GM18909 (cell line): Measurements from ENCODE around the gene GALNT15.

Source experiments
- ATAC-seq: cut with Tn5 transposase; IDR thresholded peaks from one replicate; pipeline ENCODE4 v1.9.1; 2021; ENCODE audit warnings: mild to moderate bottlenecking; ENCODE audit not compliant: unreplicated experiment, poor library complexity

The GALNT15 gene, protein sequence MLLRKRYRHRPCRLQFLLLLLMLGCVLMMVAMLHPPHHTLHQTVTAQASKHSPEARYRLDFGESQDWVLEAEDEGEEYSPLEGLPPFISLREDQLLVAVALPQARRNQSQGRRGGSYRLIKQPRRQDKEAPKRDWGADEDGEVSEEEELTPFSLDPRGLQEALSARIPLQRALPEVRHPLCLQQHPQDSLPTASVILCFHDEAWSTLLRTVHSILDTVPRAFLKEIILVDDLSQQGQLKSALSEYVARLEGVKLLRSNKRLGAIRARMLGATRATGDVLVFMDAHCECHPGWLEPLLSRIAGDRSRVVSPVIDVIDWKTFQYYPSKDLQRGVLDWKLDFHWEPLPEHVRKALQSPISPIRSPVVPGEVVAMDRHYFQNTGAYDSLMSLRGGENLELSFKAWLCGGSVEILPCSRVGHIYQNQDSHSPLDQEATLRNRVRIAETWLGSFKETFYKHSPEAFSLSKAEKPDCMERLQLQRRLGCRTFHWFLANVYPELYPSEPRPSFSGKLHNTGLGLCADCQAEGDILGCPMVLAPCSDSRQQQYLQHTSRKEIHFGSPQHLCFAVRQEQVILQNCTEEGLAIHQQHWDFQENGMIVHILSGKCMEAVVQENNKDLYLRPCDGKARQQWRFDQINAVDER

DNA sequence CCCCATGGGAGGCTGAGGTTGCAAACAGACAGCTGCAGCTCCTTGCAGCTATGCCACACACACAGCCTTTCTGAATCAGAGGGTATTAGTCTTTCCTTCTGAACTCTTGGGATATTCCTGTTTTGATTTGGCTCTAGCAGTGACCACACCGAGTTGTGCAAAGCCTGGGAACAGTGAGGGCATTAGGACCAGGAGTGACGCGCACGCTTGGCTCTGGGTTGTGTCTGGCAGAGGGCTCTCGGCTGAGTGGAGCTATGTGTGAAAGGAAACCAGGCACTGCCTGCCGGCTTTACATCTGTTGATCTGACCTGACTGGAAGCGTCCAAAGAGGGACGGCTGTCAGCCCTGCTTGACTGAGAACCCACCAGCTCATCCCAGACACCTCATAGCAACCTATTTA lies at the start of gene GALNT15:
Gene GALNT15 (plus strand): TSS at position 292 of the 400 bp plus-strand sequence. CDS start 472 bp downstream, outside the sequence.
- no peak for ATAC-seq

DNA sequence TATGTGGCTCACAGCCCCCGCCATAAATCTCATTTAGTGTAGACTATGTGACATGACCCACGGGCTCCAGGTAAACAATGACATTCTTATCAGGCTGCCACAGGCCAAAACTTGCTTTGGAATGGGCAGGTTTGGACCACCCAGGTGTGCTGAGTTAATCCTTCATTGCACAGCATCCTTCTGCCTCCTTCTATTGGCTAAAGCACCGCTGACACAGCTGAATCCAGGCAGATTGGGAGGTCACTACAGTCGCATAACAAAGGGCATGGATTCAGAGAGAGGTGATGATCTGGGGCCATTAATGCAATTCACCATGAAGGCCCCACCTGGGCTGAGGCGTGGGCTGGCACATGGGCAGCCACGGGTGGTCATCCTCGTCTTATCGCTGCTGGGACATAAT lies 47.8 kb upstream of the GALNT15 start:
- no peak for ATAC-seq

DNA sequence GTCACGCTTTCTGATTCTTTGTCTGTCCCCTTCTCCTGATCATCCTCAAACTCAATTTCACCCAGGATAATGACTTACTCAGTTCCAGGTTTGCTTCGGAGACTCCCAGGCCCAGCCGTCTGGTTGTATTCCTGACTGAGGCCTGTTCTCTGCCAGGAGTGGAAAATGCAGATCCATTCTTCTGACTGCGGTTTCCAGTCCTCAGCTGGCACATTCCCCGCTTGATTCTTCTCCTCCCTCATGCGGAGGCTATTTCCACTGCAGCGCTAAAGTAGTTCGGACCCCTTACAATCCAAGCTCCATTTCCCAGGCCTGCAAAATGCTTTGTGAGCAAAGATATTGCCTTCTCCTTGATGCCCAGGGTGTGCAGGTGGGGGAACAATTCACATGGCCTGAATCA lies 47.2 kb upstream of the GALNT15 start:
- no peak for ATAC-seq

DNA sequence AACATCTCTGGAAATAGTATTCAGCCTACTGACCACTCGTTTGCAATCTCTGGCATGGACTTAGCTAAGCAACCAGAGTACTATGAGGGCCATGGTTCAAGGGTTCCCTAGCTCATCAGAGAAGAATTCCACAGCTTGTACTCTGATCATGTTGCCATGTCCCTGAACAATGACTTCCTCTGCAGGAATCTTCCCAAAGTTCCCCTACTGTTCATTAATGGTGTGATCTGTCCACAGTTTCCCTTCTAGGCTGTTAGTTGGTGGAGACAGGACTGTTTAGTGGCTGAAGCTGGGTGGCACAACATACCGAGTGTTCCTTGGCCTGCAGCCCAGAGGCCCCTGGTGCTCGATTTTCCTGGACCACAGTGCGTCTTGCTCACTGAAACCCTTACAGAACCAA lies 44.4 kb upstream of the GALNT15 start:
- no peak for ATAC-seq

DNA sequence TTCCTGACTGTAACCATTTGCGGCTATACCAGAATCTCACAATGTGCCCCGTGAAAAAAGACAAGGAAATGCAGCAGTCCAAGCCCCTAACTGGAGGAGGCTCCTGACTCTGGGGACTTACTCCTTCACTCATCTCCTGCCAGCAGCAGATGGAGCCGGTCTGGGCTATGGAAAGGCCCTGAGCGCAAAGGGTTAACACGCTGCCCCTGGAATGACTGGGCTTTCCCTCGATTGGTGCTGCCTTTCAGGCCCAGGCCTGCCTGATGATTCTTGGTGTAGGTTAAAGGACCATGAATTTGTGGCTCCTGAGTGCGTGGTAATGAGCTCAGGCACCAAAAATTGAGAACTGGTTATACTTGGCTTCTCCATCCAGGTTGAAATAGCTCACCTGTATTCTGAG lies 42.3 kb upstream of the GALNT15 start:
- ATAC-seq: no peak

DNA sequence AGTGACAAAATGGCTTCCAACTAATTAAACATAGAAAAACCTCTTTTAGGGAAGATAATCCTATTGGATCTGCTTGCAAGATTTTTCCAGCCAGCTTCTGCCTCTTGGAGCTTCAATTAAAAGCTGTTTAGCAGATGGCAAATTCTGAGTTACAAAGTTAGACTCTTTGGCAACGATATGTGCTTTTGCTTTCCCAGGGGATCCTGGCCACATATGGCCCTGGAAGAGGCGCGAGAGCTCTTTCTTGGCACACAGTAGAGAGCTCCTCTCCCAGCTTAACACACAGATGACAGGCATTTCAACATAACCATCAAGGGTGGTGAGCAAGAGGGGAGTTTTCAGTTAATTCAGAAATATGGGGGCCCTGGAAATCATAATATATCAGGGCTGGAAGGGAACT lies 41.6 kb upstream of the GALNT15 start:
- ATAC-seq: no peak

DNA sequence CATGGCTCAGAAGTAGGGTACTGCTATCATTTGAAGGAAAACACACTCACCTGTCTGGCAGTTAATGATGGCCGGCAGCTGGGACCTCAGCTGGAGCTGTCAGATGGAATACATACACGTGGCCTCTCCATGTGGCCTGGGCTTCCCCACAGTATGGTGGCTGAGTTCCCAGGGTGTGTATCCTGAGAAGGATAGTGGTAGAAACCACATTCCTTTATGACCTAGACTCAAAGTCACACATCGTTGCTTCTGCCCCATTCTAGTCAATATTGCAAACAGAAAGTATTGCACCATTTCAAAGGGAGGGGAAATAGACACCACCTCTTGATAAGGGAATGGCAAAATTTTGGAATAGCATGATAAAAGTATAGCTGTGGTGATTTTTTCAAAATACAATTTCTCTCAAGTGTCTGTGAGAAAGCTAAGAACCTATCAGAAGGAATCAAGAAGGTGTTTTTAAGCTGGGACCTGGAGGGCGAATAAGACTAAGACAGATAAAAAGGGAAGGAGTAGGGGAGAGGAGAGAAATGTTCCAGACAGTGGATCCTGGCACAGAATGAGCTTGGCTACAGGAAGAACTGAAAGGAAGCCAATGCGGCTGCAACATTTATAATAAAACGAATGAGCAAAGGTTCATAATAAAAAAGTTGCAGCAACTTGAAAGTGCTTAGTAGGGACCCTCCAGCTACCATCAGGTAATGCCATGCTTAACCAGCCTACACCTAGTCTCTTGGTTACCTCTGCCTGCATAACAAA lies 40.1 kb upstream of the GALNT15 start:
- no peak for ATAC-seq

DNA sequence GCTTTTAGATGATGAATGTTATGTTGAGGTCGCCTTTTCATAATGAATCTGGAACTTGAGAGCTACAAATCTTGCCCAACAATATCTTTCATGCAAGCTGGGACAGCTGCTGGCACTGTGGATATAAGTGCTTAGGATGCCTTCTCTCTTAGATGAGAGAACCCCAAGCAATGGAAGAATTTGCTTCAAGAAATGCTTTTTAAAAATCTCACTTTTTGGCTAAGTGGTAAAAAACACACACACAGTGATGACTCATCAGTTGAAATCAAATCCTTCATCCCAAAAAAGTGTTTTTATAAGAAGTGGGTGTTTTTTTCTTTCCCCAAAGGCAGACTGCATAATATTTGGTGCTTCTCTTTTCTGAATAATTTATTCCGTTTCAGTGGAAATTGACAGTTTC lies 38.4 kb upstream of the GALNT15 start:
- no peak for ATAC-seq

DNA sequence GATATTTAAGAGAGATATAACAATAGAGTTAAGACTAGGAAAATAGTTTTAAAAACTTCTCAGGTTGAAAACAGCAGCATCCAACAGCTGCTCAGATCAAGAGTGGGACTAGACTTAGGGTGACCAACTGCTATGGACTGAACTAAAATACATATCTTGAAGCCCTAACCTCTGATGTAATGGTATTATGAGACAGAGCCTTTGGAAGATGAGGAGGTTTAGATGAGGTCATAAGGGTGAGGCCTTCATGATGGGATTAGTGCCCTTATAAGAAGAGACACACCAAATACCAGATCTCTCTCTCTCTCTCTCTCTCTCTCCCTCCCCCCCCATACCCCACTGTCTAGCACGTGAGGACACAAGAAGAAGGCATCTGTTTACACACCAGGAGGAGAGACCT lies 37.4 kb upstream of the GALNT15 start:
- ATAC-seq: no peak

DNA sequence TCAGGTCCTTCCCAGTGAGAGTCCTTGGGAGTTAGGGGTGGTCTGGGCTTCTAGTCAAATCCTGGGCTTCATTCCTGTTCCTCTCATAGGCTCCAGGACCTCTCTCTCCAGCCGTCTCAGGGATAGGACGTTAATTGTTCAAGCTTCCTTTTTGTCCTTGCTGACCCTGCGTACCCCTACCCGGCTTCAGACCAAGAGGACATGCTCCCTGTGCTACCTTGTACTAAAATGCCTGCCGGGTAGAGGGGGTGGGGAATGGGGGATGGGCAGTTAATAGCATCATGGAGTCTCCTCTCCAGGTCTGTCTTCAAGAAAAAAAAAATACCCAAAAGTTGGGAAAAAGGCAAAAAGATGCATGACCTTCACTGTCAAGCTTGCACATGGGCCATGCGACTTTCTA lies 36.5 kb upstream of the GALNT15 start:
- no peak for ATAC-seq

DNA sequence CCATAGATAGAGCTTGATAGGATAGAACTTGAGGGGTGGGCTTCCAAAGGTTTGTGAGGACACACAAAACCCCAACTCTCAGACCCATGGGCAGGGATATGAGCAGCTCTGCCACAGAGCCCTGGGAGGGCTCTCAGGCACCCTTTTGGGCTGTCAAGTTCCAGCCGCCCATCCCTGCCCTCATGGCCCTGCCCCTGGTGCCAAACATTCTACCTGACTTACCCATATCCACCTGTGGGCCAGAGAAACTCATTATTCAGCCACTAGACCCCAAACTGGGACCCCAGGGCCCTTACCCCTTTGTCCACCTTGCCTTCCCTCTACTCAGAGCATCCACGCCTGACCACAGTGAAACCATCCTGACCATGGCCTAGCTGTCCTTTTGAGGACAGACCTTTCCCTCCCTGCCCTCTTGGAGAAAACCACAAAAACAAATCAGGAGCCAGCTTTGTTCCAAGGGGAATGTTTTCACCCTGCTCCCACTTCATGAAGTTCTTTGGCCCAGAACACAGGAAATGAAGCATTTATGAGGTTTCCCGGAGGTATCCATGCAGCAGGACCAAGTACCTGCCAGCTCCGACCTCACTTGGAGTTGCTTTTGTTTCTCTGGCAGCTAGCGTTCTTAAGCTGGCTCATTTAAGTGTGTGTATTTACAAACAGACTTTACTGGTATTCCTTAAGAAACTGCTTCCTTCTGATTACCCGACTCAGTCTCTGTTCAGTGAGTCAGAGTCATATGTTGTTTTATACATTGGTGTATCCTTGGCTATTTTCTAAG lies 34.2 kb upstream of the GALNT15 start:
- no peak for ATAC-seq

DNA sequence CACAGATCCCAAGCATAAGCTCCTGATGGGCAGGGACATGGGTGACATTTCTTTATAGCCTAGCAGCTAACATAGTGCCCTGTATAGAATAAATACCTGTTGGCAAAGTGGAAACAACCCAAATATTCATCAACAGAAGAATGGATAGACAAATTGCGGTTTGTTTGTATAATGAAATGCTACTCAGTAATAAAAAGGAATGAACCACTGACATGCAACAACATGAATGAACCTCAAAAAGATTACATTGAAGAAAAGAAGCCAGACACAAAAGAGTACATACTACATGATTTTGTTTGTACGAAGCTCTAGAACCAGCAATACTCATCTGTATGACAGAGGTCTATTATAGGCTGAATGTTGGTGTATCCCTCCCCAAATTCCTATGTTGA lies 33.6 kb upstream of the GALNT15 start:
- no peak for ATAC-seq

DNA sequence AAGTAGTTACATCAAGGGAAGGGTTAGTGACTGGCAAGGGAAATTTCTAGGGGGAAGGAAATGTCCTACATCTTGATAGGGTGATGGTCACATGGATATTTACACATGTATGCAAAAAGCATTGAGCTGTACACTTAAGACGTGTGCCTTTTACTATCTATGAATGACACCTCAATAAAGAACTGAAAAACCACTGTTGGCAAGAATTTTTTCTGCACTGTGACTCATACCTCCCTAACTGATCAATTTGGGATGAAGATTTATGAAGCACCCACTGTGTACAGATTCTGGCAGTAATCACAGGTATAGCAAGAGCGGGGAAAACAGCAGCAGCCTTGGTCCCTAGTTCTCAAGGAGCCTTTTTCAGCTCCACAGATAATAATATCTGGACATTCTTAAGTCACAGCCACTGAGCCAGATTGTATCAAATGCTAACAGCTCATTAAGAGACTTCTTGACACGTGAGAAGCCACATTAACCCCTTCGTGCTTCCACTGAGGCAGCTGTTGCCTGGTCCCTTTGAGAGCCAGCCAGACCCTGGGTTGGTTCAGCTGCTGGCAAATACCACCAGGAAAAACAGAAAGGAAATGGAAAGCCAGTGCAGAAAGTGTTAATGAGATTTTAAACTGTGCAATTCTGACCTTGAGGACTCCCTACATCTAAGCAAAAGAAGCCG lies 32.0 kb upstream of the GALNT15 start:
- no peak for ATAC-seq

DNA sequence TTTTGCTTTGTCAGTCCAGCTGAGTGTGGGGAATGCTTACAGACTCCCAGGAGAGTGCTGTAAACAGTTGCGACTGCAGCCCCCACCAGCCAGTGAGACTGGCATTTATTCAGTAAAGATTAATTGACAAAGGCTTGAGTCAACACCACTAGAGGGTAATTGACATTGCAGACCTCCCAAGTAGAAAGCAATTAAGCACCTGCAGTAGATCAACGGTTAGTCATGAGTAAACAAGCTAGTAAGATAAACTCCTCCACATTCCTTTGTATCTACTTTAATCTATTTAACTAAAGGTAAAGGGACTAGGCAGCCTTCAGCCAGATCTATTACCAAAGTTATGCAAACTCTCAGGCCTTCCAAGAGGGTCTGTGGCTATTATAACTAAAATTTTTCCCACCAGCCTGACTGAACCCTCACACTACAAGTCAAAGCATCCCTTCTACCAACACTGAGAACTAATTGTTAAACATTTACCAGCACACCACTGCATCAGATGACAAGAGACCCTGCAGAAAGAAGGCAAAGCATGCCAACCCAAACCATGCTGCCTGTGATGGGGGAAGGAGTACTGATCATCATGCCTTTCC lies 30.5 kb upstream of the GALNT15 start:
- ATAC-seq: no peak

DNA sequence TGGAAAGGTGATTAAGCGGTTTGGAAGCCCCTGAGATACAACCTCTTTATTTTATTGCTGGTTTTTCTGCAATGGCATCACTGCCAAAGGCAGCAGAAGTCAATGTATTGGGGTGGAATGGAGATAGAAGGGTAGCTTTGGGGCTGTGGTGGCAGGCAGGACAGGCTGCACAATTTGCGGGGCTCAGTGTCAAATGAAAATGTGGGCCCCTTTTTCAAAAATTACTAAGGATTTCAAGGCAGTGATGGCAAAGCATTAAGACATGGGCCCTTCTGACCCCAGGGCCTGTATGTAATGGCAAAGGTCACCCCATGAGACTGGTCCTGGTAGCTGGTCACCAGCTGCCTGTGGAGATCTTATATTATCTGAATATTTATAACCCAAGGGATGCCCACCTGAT lies 29.3 kb upstream of the GALNT15 start:
- no peak for ATAC-seq

DNA sequence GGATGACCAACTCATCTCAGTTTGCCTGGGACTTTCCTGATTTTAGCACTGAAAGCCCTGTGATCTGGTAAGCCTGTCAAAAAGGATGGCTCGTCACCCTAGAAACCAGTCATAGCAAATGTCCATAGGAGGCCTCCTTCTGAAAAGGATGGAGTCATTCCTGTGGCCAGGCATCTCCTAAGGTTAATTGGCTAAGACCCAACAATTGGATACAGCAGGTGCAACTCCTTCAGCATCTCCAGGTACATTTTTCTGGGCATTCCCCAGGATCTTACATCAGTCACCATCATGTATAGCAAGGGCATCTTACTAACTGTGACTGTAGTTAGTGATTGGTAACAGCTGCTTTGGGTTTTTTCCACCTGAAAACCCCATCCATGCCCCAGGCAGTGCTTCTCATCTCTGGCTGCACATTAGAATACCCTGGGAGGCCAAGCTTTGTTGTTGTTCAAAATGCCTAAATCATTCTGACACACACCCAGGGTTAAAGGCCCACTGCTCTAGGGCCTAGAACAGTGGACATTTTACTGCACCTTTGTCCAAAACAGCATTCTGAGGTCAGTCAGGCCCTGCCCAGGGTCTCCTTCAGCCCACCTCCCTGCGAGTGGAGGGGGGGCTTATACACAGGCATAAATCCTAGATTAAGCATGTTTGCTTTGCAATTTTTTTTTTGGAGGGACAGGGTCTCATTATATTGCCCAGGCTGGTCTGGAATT lies 28.3 kb upstream of the GALNT15 start:
- peak; percentile 63 for ATAC-seq

DNA sequence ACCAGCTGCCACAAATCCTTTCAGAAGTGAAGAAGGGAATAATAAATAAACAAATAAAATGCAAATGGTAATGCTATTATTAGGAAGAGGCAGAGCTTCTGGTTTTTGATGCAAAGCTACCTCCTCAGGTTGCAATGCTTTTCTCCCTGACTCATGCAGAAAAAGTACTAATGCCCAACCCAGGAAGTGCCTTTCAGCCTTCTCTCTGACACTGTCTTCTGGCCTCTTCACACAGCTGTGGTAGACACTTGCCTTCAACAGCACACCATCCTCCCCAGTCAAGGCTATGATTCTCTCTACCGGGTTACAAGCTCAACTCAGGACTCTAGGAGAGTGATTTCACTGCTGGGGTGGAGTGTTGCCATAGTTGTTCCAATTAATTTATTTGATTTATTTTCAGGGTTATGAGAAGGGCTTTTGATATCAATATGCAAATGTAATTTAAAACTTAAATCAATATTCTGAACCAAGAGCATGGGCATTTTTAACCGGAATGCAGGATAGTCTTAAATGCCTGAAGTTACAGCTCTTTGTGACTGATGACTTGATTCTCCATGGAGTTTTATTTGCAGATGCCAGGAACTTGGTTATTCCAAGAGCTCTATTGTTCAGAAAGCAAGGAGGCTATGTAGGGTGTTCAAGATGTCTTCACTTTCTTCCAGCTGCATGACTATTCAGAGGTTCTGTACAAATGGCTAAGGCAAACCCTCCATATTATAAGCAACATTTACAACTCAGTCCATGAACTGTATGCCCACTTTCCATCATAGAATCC lies 27.1 kb upstream of the GALNT15 start:
- no peak for ATAC-seq

DNA sequence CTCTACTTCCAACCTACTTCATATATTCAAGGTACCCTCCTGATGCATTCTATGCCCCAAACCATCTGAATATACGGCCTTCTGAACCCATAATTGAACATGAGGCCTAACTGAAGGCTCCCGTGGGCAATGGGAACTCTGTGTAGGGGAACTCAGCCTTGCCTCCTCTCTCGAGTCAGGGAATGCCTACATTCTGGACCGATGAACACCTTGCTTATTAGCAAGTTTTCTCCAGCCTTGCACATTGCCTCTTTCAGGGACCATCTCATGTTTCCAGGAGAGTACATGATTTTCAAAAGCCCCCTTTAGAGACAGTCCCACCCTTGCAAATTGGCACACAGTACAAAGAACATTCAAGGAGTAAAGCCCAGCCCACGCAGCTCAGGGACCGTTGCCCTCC lies 26.3 kb upstream of the GALNT15 start:
- ATAC-seq: no peak
